LNCaP clone FGC (cell line): ENCODE measurements around the gene GON7.
A peak's percentile ranks its signal among the peaks of the same experiment; 100 is the strongest.
"Not testable (repeated sequence)": the region's sequence is repeated elsewhere in the genome, so short reads cannot be mapped to it uniquely, and the experiment has no call there.

Source experiments
- DNase-seq: peaks from one replicate; pipeline ENCODE4 v3.0.0-alpha.2; 2011; ENCODE audit warnings: low read depth
- H3K4me3 ChIP-seq: 2 replicates; pipeline ENCODE4 v1.5.1; 2011; ENCODE audit warnings: mild to moderate bottlenecking, low read depth, low read length, control low read depth
- CTCF ChIP-seq: IDR thresholded peaks from 2 replicates; pipeline ENCODE4 v1.5.1; 2012; ENCODE audit warnings: mild to moderate bottlenecking; ENCODE audit not compliant: control insufficient read depth, insufficient read depth; ENCODE audit errors: extremely low read depth

The GON7 gene

GRCh38 chr14:93163564-93163963 is 43.3 kb downstream of the GON7 start:
- DNase-seq = no peak
- no peak for TF ChIP-seq CTCF
- H3K4me3 ChIP-seq = no peak overlapping the region

GRCh38 chr14:93161411-93161940 is 45.4 kb downstream of the GON7 start:
- no peak for TF ChIP-seq CTCF
- no peak for DNase-seq

DNA sequence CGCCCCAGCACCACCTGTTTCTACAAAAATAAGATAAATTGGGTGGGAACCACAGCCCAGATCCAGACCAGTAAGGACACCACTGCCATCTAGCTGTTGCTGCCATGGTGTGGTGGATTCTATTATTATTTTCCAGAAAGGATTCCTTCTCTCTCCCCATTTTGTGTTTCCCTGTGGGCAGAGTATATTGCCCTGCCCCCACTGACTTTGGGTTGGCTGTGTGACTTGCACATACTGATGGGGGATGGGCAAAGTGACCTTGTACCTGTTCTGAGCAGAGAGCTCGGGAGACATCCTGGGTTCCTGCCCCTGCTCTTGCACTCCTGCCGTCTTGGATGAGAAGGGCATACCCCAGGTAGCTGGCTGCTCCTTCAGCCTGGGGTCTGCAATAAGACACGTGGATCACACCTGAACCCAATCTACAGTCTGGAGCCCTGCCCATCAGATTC is 46.5 kb downstream of the GON7 start:
- H3K4me3 ChIP-seq = no peak overlapping the region
- no peak for DNase-seq
- peak; percentile 62 for TF ChIP-seq CTCF

More at GRCh38 chr14:93161411-93161940, 45.4 kb downstream of the GON7 start:
- H3K4me3 ChIP-seq = no peak overlapping the region

- not testable (repeated sequence) for DNase-seq
These were observed 47.1 kb downstream of the GON7 start for GRCh38 chr14:93159625-93160352.

DNA sequence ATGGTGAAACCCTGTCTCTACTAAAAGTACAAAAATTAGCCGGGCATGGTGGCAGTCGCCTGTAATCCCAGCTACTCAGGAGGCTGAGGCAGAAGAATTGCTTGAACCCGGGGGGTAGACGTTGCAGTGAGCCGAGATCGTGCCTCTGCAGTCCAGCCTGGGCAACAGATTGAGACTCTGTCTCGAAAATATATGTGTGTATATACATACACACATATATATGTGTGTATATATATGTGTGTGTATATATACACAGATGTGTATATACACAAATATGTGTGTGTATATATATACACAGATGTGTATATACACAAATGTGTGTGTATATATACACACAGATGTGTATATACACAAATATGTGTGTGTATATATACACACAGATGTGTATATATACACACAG is 48.5 kb downstream of the GON7 start:
- not testable (repeated sequence) for H3K4me3 ChIP-seq, DNase-seq

More at GRCh38 chr14:93159625-93160352, 47.1 kb downstream of the GON7 start:
- H3K4me3 ChIP-seq = not testable (repeated sequence)

DNA sequence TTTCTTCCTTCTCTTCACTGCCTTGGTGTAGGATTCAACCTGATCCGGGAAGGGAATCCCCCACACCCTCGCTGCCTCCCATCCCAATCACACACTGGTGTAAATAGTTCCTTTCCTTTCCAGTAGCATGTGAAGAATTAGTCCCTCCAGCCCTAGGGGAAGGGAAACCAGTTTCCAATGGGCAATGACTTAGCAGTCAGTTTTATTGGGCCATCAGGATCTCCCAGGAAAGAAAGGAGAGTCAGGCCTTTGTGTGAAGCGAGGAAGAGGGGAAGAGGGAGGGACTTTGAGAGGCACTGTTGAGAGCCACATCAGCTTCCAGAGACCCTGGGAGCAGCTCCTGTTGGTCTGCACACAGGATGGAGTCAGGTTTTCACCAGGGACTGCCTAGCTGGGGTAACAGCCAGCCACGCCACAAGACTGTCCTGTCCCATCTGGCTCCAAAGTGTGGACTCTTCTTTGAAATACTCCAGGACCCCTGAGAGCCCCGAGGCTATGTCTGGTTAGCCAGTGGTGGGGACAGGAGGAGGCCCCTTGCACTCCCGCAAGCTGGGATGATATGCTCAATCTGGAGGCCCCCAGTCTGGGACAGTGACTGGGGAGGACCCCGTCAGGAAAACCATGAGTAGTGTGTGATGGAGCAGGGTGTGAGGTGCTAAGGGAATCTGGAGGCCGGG is 50.0 kb downstream of the GON7 start:
- no peak for DNase-seq
- no peak for TF ChIP-seq CTCF
- no peak overlapping the region for H3K4me3 ChIP-seq

DNA sequence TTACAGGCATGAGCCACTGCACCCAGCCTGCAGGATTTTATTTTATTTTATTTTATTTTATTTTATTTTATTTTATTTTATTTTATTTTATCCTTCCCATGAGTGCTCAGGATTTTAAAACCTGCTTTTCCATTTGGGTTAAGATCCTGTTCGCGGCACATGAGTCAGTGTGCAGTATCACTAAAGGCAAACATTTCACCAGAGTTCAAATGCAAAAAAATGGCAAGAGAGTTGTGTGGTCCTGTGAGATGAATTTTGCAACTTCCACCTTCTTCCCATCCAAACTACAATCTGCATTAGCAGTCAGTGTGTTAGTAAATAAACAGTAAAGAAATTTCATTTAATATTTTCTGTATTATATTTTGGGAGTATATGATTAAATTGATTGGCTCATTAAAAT is 51.2 kb downstream of the GON7 start:
- no peak overlapping the region for H3K4me3 ChIP-seq
- no peak for DNase-seq
- TF ChIP-seq CTCF = no peak
